HG02610 (cell line): ENCODE measurements around the gene TRIL.

Experiments used
- ATAC-seq: cut with Tn5 transposase; IDR thresholded peaks from one replicate; pipeline ENCODE4 v1.9.1; 2021; ENCODE audit warnings: mild to moderate bottlenecking, moderate library complexity; ENCODE audit not compliant: unreplicated experiment

The TRIL gene

GRCh38 chr7:28984217-28984616 is 26.1 kb upstream of the TRIL start:
- ATAC-seq = no peak

GRCh38 chr7:28983396-28984190 is 25.5 kb upstream of the TRIL start:
- ATAC-seq = no peak

GRCh38 chr7:28981161-28981465 is 23.0 kb upstream of the TRIL start:
- no peak for ATAC-seq

GRCh38 chr7:28980451-28981160 is 22.5 kb upstream of the TRIL start:
- no peak for ATAC-seq

GRCh38 chr7:28979776-28980175 is 21.6 kb upstream of the TRIL start:
- no peak for ATAC-seq

- ATAC-seq = no peak
Observed at GRCh38 chr7:28977881-28978280, 19.8 kb upstream of the TRIL start.

- ATAC-seq = no peak
Observed at GRCh38 chr7:28976022-28976421, 17.9 kb upstream of the TRIL start.

GRCh38 chr7:28973591-28973990 is 15.5 kb upstream of the TRIL start:
- ATAC-seq = no peak

- ATAC-seq = no peak
Observed at GRCh38 chr7:28964056-28964455, 5.9 kb upstream of the TRIL start.

GRCh38 chr7:28961972-28962371 is 3.8 kb upstream of the TRIL start:
- ATAC-seq = no peak

- ATAC-seq = no peak
Observed at GRCh38 chr7:28960071-28960840, 2.1 kb upstream of the TRIL start.

- no peak for ATAC-seq
Observed at GRCh38 chr7:28958980-28959347, 834 bp upstream of the TRIL start.

- no peak for ATAC-seq
Observed at GRCh38 chr7:28957751-28958234, 337 bp downstream of the TRIL start.

GRCh38 chr7:28957064-28957750 is 923 bp downstream of the TRIL start:
- no peak for ATAC-seq

GRCh38 chr7:28956608-28957063 is 1.5 kb downstream of the TRIL start:
- ATAC-seq = no peak

GRCh38 chr7:28955718-28956607 is 2.2 kb downstream of the TRIL start:
- no peak for ATAC-seq

- ATAC-seq = no peak
Observed at GRCh38 chr7:28955356-28955717, 2.8 kb downstream of the TRIL start.

- no peak for ATAC-seq
Observed at GRCh38 chr7:28954946-28955345, 3.2 kb downstream of the TRIL start.

GRCh38 chr7:28954471-28954870 is 3.7 kb downstream of the TRIL start:
- ATAC-seq = no peak

GRCh38 chr7:28953633-28954032 is 4.5 kb downstream of the TRIL start:
- no peak for ATAC-seq
